DMS153 (cell line): ENCODE data around the gene ENAM.
"Not testable (repeated sequence)": the region's sequence is repeated elsewhere in the genome, so short reads cannot be mapped to it uniquely, and the experiment has no call there.

Experiments used
- DNase-seq: peaks from one replicate; lab custom pipeline; 2025; lab: John Stamatoyannopoulos, UW

The ENAM gene

DNA sequence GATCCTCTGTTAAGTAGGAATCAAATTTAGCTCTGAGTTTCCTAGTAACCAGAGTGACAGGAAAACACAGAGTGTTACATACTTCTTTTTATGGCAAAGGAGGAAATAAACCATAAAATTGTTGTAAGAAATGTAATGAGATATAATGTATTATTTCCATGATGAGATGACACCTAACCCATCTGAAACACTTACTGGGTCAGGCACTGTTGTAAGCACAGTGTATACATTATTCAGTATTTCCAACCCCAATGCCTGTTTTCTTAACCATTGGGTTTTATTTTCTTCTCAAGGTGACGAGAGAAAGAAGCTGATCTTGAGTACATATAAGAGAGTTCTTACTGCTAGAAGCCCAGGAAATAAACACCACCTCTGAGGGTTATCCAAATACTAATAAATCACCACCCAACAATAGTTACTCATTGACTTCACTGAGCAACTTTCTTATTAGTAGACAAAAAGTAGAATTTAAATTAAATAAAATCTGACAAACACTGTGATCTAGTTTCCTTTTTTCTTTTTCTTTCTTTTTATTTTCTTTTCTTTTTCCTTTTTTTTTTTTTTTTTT, 4.2 kb upstream of the ENAM start:
- peak; percentile 13 for DNase-seq

DNA sequence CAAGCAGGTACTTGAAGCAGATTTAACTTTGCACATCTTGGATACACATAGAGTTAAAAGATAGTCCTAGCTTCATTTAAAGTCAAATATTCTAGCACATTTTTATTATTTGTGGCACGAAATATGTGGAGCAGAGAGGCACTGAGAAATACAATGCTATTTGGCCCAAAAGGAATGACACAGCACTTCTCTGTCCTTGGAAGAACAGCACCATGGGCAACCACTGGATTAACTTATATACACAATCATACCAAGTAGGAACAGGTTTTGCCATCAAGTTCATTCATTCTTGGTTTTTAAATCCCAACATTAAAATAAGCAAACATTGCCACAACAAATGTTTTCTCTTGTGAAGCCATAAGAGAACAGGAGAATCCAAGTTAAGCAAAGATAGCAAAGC, 924 bp upstream of the ENAM start:
- DNase-seq, result no peak

GRCh38 chr4:70629469-70630090, 1.0 kb downstream of the ENAM start:
- DNase-seq, result no peak

GRCh38 chr4:70630162-70630561, 1.6 kb downstream of the ENAM start:
- DNase-seq, result no peak

DNA sequence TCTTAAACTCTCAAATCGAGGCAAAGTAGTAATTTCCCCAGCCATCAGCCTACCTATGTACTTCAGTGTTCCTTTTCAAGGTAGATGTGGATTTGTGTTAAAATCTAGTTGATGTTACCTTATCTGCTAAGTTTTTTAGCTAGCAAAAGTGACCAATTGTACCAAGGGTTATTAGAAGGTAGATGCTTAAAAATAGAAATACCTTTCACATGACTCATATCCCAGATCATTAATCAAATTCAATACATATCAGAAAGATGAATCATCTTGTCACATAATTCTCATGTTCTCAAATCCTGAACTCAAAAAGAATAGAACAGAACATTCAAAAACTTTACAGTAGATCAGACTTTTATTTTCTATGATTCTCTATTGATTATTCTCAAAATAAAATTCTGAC, 3.5 kb downstream of the ENAM start:
- no peak for DNase-seq

GRCh38 chr4:70634482-70634881, 5.9 kb downstream of the ENAM start:
- no peak for DNase-seq

- DNase-seq, result no peak
Observed at GRCh38 chr4:70637239-70637913, 8.8 kb downstream of the ENAM start.

- no peak for DNase-seq
Observed at GRCh38 chr4:70640192-70640591, 11.6 kb downstream of the ENAM start.

- not testable (repeated sequence) for DNase-seq
Observed at GRCh38 chr4:70650741-70651140, 22.2 kb downstream of the ENAM start.

DNA sequence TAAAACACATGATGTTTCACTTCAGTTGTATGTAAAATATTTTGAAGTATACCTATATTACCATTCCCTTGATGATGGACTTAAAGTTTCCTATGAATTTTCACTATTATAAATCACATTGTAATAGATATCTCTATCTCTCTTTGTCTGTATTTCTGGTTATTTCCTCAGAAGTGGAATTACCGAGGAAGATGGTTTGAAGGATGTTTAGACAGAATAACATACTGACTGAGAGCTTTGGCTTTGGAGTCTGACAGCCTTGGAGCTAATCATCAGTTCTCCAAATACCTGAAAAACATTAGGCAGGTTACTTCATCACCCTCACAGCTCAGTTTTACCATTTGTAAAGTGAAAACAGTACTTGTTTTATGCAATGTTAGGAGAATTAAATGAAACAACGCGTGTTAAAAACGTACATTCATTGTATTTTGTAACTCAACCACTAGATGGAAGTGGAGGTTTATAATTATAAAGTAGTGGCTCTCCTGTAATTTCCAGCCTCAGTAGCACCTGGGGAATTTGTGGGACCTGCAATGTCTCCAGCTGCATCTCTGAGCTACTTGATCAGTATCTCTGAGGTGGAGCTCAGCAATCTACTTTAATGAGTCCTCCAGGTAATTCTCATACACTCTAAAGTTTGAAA, 23.4 kb downstream of the ENAM start:
- DNase-seq, result no peak

GRCh38 chr4:70654605-70655011, 26.1 kb downstream of the ENAM start:
- no peak for DNase-seq

DNA sequence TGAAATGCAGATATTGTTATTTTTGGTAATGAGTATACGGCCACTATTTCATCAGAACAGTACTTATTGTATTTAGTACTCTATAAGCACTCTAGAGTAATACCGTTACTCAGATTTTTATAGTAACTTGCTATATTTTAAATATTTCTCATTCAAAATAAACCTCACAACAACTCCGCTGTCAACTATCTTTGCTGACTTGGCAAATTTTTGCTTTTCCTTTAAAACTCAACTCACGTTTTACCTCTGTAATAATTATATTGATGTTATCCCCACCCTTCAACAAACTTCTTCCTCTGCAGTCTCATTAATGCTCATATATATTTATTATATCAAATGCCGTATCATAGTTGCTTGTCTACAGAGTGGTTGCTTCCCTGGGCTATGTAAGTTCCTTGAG, 28.8 kb downstream of the ENAM start:
- no peak for DNase-seq

GRCh38 chr4:70658418-70658817, 29.9 kb downstream of the ENAM start:
- DNase-seq, result no peak

- no peak for DNase-seq
Observed at GRCh38 chr4:70660106-70660505, 31.6 kb downstream of the ENAM start.

- DNase-seq, result not testable (repeated sequence)
Observed at GRCh38 chr4:70661309-70661922, 32.9 kb downstream of the ENAM start.

DNA sequence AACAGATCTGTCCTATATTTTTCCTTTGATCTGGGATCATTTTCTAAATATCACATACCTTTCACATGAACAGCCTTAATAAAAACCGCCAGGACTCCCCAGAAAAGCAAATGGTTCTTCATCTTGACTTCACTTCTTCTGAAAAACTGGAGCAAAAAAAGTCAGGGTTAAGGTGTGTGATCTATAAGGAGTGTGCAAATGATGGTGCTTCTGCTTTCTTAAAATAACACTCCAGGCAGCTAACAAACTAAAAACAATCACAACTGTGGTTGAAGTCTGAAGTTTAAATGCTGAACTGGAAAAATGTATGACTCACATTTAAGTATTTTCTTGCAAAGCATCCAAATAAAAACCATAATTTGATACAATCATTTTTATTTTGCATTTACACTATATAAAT, 37.8 kb downstream of the ENAM start, which contains the start of gene JCHAIN:
TSS of gene JCHAIN (minus strand) at position 140 of the 400 bp plus-strand sequence. CDS start at position 122, 18 bp downstream.
- no peak for DNase-seq

GRCh38 chr4:70667740-70668535, 39.4 kb downstream of the ENAM start:
- DNase-seq, result no peak

GRCh38 chr4:70670332-70671014, 41.9 kb downstream of the ENAM start:
- no peak for DNase-seq

DNA sequence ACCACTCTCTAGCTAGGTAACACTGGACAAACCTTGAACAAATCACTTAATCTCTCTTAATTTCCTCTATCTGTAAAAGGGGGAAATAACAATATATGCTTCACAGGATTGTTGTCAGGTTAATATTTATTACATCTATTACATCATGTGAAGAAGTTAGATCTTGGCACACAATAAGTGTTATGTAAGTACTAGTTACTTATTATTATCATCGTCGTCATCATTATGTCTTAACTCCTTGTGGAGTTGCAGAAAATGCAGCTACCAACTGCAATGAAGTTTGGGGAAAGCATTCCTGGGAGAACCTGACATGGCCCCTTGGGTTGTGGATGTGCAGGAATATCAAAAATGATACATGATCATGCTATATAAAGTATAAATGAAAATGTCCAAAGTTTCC, 42.5 kb downstream of the ENAM start:
- no peak for DNase-seq

GRCh38 chr4:70674191-70674590, 45.6 kb downstream of the ENAM start:
- DNase-seq, result no peak

GRCh38 chr4:70674731-70675130, 46.2 kb downstream of the ENAM start:
- DNase-seq, result no peak
